GM06990 (cell line): ENCODE results near the gene GLG1.
"Not testable (repeated sequence)": the region's sequence is repeated elsewhere in the genome, so short reads cannot be mapped to it uniquely, and the experiment has no call there.

Source experiments
- DNase-seq: peaks from one replicate; pipeline ENCODE4 v3.0.0-alpha.2; 2011; ENCODE audit not compliant: insufficient read length; ENCODE audit errors: extremely low read depth
- H3K27me3 ChIP-seq: replicated peaks from 2 replicates; pipeline ENCODE4 v1.6.0; 2011; ENCODE audit warnings: low read length; ENCODE audit not compliant: control insufficient read depth, insufficient read depth
- H3K36me3 ChIP-seq: 2 replicates; pipeline ENCODE4 v1.5.1; 2011; ENCODE audit warnings: low read length; ENCODE audit not compliant: control insufficient read depth, insufficient read depth
- H3K4me3 ChIP-seq: replicated peaks from 2 replicates; pipeline ENCODE4 v1.5.1; 2011; ENCODE audit warnings: low read depth, mild to moderate bottlenecking, control low read depth, low read length
- TF ChIP-seq, protein P1 (sequence below): IDR thresholded peaks from 2 replicates; pipeline ENCODE4 v1.5.1; 2011; ENCODE audit warnings: low read length, control low read depth, mild to moderate bottlenecking, inconsistent platforms; ENCODE audit not compliant: insufficient read depth, poor library complexity, severe bottlenecking

The GLG1 gene

DNA sequence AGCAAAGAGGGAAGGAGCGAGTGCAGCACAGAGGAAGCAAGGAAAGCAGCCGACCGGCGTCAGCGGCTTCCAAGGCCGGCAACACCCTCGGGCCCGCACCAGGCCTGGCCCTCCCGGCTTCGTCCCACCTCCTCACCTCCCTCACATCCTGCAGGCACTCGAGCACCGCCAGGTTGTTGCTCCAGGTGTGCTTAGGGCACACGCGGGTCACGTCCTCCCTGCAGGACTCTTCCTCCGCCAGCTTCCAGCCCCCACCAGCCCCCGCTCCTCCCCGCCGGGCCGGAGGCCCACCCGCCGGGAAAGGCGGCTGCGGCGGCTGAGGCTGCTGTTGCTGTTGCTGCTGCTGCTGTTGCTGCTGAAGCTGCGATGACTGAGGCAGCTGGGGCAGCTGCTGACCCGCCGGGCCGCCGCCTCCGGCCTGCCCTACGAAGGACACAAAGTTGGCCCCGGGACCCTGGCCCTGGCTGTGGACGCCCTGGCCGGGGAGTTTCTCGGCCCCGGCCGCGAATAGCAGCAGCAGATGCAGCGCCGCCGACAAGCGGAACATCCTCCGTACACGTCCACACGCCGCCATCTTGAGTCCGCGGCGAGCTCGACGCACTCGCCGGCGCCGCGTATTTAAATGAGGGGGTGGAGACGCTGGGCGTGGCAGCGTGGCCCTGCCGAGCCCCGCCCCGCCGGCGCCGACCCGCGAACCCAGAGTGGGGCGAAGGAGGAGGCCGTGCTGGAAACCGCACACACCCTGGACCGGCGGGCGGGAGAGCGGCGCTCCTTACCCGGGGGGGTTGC is at the start of gene GLG1:
GLG1 (minus strand) TSS at position 594 of the 789 bp plus-strand sequence; CDS start at position 574, 20 bp downstream.
- Histone ChIP-seq H3K27me3 (no peaks in the 10 kb centered on the region), H3K36me3 (no peaks in the 10 kb centered on the region), H3K4me3 (peak within 1 kb of the TSS; percentile 98)
- TF ChIP-seq, protein P1, sequence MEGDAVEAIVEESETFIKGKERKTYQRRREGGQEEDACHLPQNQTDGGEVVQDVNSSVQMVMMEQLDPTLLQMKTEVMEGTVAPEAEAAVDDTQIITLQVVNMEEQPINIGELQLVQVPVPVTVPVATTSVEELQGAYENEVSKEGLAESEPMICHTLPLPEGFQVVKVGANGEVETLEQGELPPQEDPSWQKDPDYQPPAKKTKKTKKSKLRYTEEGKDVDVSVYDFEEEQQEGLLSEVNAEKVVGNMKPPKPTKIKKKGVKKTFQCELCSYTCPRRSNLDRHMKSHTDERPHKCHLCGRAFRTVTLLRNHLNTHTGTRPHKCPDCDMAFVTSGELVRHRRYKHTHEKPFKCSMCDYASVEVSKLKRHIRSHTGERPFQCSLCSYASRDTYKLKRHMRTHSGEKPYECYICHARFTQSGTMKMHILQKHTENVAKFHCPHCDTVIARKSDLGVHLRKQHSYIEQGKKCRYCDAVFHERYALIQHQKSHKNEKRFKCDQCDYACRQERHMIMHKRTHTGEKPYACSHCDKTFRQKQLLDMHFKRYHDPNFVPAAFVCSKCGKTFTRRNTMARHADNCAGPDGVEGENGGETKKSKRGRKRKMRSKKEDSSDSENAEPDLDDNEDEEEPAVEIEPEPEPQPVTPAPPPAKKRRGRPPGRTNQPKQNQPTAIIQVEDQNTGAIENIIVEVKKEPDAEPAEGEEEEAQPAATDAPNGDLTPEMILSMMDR = no peak
- DNase-seq = peak; percentile 93

DNA sequence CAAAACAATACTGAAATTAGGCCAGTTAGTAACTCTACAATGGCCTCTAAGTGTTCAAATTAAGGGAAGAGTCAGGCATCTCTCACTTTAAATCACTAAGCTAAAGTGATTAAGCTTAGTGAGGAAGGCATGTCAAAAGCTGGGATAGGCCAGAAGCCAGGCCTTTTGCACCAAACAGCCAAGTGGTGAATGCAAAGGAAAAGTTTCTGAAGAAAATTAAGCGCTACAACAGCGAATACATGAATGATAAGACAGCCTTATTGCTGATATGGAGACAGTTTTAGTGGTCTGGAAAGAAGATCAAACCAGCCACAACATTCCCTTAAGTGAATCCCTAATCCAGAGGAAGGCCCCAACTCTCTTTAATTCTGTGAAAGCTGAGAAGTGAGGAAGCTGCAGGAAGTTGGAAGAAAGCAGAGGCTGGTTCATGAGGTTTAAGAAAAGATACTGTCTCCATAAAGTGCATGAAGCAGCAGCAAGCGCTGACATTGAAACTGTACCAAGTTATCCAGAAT is 47.7 kb upstream of the GLG1 start:
- DNase-seq = no peak
- H3K36me3 ChIP-seq = peaks cover 14% of the 10 kb centered on the region
- H3K27me3 ChIP-seq = no peaks in the 10 kb centered on the region
- TF ChIP-seq, protein P1 = no peak
- H3K4me3 ChIP-seq = no peak overlapping the region

DNA sequence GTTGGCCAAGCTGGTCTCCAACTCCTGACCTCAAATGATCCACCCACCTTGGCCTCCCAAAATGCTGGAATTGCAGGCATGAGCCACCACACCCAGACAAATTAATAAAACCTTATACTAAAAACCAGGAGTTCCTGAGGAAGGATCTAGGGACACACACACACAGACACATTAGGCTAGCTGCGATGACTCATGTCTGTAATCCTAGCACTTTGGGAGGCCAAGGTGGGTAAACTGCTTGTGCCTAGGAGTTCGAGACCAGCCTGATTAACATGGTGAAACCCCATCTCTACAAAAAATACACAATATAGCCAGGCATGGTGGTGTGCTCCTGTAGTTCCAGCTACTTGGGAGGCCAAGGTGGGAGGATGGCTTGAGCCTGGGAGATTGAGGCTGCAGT is 46.0 kb upstream of the GLG1 start:
- H3K4me3 ChIP-seq, H3K27me3 ChIP-seq, DNase-seq: not testable (repeated sequence)
- H3K36me3 ChIP-seq = peaks cover 13% of the 10 kb centered on the region

DNA sequence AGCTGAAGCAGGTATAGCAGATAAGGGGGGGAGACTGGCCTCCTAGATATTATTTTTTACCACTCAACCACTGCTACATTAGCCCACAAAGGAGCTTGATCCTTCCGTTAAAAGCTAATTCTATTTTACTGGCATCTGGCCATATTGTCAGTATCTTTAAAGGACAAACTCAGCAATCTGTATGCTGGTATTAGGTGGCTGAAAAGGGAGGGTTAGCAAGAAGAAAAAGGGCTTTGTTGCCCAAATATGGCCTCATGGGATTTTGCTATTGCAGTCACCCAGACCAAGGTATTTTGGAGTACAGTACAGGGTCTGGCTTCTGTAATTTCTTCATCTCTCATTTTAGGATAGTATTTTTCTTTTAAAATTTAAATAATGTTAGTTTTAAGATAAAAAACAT is 45.3 kb upstream of the GLG1 start:
- DNase-seq = no peak
- TF ChIP-seq, protein P1 = no peak
- Histone ChIP-seq H3K27me3 (no peaks in the 10 kb centered on the region), H3K4me3 (no peak overlapping the region), H3K36me3 (peaks cover 17% of the 10 kb centered on the region)

DNA sequence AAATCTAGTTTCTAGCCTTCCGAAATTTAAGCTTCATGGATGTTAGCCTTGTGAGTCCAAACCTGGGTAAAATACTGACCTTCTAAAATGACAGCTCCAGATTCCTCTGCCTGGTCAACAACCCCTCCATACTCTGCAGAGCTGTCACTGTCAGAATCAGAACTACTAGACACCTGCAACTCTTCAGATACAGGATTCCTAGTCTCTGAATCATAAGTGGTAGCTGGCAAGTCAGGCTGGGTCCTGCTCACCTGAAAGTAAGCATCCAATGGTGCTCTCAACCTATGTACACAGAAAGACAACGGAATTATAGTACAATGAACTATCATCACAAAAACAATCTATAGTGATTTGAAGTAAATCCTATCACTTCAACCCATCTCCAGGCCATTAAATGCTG is 44.9 kb upstream of the GLG1 start:
- no peak for DNase-seq
- TF ChIP-seq, protein P1 = no peak
- peaks cover 17% of the 10 kb centered on the region for H3K36me3 ChIP-seq
- no peaks in the 10 kb centered on the region for H3K27me3 ChIP-seq
- H3K4me3 ChIP-seq = no peak overlapping the region

DNA sequence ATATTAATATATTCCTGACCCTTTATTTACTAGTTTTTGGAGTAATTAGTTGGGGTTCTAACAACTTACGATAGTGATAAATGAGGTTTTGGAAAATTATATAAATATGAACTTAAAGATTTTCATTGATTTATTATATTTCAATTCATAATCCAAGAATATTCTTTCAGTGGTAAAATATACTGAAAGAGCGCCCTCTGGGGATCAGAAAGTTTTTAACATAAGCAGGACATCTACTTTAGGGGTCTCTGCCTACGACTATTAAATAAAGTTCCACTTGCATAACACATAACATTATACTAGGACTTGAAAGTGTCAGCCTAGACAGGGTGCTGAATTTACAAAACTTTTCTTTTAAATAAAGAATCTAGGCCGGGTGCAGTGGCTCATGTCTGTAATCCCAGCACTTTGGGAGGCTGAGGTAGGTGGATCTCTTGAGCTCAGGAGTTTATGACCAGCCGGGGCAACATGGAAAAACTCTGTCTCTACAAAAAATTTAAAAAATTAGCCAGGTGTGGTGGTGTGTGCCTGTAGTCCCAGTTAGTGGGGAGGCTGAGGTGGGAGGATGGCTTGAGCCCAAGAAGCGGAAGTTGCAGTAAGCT is 44.2 kb upstream of the GLG1 start:
- TF ChIP-seq, protein P1 = peak; percentile 45
- no peak overlapping the region for H3K4me3 ChIP-seq
- H3K36me3 ChIP-seq = peaks cover 17% of the 10 kb centered on the region
- DNase-seq = no peak
- H3K27me3 ChIP-seq = no peaks in the 10 kb centered on the region
